Measurements from ENCODE around the gene NAB2. TPM values are rescaled to one million over a fixed set of nuclear protein-coding genes. Genes with fewer than 3 reads are reported as not detected.
"Not testable (repeated sequence)": the region's sequence is repeated elsewhere in the genome, so short reads cannot be mapped to it uniquely, and the experiment has no call there.

The NAB2 gene
- total RNA-seq, 2 experiments from 2014 or later = 13.1 to 16.1 TPM

DNA sequence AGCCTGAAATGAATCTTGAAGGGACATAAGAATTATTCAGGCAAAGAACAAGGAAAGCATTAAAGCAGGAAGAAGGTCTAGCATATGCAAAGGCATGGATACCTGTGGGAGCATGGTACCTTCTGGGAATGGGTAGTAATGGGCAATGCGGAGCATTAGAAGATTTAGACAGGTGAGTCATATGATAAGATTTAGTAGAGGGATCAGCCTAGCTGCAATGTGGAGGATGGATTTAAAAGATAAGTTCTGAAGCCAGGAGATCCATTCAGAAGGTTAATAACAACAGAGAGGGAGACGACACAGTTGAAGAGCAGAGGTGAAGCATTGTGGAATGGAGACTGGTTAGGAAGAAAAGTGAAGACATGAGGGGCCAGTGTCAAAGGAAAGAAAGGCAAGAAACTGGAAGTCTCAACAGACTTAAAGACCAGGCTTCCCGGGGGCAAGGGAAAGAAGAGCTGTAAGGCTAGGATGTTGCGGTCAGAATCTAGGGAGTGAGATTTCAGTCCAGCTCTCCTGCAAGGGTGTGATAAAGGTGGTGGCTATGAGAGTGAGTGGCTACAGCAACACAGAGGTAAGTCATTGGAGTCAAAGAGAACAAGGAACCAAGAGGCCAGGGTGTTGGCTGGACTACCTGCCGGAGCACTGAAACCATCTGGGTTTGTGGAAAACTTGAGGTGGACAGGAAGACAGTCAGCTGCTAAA lies 27.8 kb downstream of the NAB2 start:
- no peaks in the 10 kb centered on the region for H3K9me3 Mint-ChIP-seq
- DNase-seq (no peak), ATAC-seq (ENCODE audit: low read depth) (no peak)
- POLR2A ChIA-PET = no interaction called here
- H3K4me3 Mint-ChIP-seq = no peak overlapping the region
- H3K36me3 Mint-ChIP-seq = no peaks in the 10 kb centered on the region
- H3K4me1 Mint-ChIP-seq = peaks cover 18% of the 10 kb centered on the region
- no peaks in the 10 kb centered on the region for H3K27me3 Mint-ChIP-seq
- no peak overlapping the region for H3K27ac Mint-ChIP-seq

DNA sequence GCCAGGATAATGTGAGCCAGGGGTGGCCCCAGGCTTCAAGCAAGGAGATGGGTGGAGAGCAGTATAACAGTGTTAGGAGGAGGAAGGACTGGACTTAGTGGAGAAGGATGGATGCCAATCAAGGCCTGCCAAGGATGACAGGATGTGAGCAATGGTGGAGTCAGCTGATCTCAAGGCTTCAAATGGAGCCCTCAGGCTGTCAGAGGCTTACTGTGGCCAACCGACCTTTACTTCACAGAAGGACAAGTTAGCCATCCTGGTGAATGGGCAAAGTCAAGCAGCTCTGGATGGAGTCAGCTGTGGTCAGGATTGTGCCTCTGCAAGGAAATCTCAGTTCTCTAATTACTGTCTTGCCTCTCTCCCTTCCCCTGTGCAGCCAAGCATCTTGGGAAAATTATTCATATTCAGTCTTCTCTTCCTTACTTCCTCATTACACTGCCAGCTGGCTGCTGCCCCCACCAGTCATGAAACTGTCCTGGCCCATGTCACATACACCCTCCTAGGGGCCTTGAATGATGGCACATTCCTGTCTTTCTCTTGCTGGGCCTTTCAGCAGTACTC lies 29.9 kb downstream of the NAB2 start:
- Mint-ChIP-seq H3K4me1 (peaks cover 10% of the 10 kb centered on the region), H3K4me3 (no peak overlapping the region), H3K9me3 (peaks cover 2% of the 10 kb centered on the region), H3K27me3 (peaks cover under 1% of the 10 kb centered on the region), H3K36me3 (peaks cover 2% of the 10 kb centered on the region), H3K27ac (no peak overlapping the region)
- ATAC-seq (ENCODE audit: low read depth) = peak; percentile 33
- POLR2A ChIA-PET = no interaction called here
- DNase-seq = no peak

DNA sequence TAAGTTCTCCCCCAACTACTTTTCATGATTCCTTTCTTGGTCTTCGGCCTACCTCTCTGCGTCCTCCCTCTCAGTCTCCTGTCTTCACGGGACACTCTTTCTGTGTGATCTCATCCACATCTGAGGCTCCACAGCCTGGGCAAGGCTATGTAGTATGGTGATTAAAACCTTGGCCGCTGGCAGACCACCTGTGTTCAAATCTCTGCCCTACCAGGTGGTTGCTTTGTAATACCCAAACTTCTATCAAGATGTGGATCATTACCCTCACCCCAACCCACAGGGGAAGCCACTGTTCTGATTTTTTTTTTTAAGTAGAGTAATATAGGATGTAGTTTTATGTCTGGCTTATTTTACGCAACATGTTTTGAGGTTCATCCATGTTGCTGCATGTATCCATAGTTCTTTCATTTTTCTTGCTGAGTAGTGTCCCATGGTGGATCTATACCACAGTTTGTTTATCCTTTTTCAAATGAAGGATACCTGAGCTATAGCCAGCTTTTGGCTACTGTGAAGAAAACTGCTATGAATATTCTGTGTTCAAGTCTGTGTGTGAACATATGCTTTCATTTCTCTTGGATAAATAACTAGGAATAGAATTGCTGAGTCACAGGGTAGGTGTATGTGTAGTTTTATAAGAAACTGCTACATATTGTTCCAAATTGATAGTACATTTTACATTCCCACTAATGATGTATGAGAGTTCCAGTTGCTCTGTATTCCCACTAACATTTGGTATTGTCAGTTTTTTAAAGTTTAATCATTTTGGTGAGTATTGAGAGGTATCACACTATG lies 30.6 kb downstream of the NAB2 start:
- POLR2A ChIA-PET = no interaction called here

GRCh38 chr12:57120718-57121117 lies 31.8 kb downstream of the NAB2 start:
- peaks cover 15% of the 10 kb centered on the region for H3K4me1 Mint-ChIP-seq
- H3K9me3 Mint-ChIP-seq = not testable (repeated sequence)

More for the DNA sequence above, 30.6 kb downstream of the NAB2 start:
- H3K4me1 Mint-ChIP-seq = peaks cover 14% of the 10 kb centered on the region
- no peak for DNase-seq
- H3K27ac Mint-ChIP-seq = no peak overlapping the region
- H3K36me3 Mint-ChIP-seq = peaks cover 3% of the 10 kb centered on the region
- no peak for ATAC-seq (ENCODE audit: low read depth)
- H3K4me3 Mint-ChIP-seq = no peak overlapping the region
- H3K27me3 Mint-ChIP-seq = peaks cover 8% of the 10 kb centered on the region
- H3K9me3 Mint-ChIP-seq = peaks cover 3% of the 10 kb centered on the region

GRCh38 chr12:57123813-57124212 lies 34.9 kb downstream of the NAB2 start:
- Mint-ChIP-seq H3K27ac (no peak overlapping the region), H3K9me3 (peaks cover 3% of the 10 kb centered on the region)
- no peak for ATAC-seq (ENCODE audit: low read depth)

More at GRCh38 chr12:57120718-57121117, 31.8 kb downstream of the NAB2 start:
- H3K27me3 Mint-ChIP-seq = peaks cover 18% of the 10 kb centered on the region
- not testable (repeated sequence) for ATAC-seq (ENCODE audit: low read depth); H3K36me3 Mint-ChIP-seq; H3K27ac Mint-ChIP-seq; DNase-seq; H3K4me3 Mint-ChIP-seq
- POLR2A ChIA-PET = interaction anchor here (1.0 to 1.2 kb wide), 2 partner anchors 9 to 16 kb away, joined by 7 read pairs; partner anchors contain the start of gene STAT6

DNA sequence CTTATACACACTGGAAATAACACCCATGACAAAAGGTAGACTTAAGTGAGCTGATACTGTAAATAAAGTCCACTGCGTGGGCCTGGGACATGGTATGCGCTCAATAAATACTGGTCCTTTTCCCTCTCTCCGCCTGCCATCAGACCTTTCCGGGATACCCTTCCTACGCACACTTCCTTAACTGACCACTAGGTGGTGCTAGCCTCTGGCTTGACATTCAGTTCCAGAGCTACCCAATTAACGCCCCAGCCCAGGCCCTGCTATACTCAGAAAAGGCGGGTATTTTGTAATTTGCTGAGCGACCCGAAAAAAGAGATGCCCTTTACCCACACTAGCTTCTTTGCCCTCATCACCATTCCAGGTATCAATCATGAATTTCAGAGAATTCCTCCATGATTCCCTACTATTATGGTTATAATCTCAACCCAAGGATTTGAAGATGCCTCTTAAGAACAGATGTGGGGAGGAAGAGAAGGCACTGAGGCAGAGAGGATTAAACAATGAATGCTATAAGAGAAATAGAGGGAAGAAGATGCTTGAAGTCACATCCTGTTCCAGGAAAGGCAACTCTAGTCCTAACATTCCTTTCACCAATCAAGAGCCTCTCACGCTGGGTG lies 35.5 kb downstream of the NAB2 start:
- H3K4me3 Mint-ChIP-seq = no peak overlapping the region
- POLR2A ChIA-PET = interaction anchor here (0.8 to 1.2 kb wide), 2 partner anchors 12 kb away, joined by 3 to 6 read pairs; no protein-coding TSS in a partner anchor
- peaks cover 37% of the 10 kb centered on the region for H3K27me3 Mint-ChIP-seq

More at GRCh38 chr12:57123813-57124212, 34.9 kb downstream of the NAB2 start:
- H3K4me1 Mint-ChIP-seq = peaks cover 17% of the 10 kb centered on the region
- H3K4me3 Mint-ChIP-seq = no peak overlapping the region
- POLR2A ChIA-PET = interaction anchor here (0.5 to 1.2 kb wide), 2 partner anchors 11 to 47 kb away, joined by 3 to 6 read pairs; no protein-coding TSS in a partner anchor
- H3K27me3 Mint-ChIP-seq = peaks cover 37% of the 10 kb centered on the region
- peaks cover 3% of the 10 kb centered on the region for H3K36me3 Mint-ChIP-seq
- DNase-seq = no peak

GRCh38 chr12:57126061-57126460 lies 37.1 kb downstream of the NAB2 start:
- peaks cover 3% of the 10 kb centered on the region for H3K9me3 Mint-ChIP-seq
- H3K27ac Mint-ChIP-seq = no peak overlapping the region
- DNase-seq (no peak), ATAC-seq (ENCODE audit: low read depth) (no peak)
- peaks cover 10% of the 10 kb centered on the region for H3K4me1 Mint-ChIP-seq
- H3K36me3 Mint-ChIP-seq = peaks cover 3% of the 10 kb centered on the region
- POLR2A ChIA-PET = no interaction called here
- no peak overlapping the region for H3K4me3 Mint-ChIP-seq
- peaks cover 52% of the 10 kb centered on the region for H3K27me3 Mint-ChIP-seq

More for the DNA sequence above, 35.5 kb downstream of the NAB2 start:
- peak; percentile 60 for DNase-seq
- Mint-ChIP-seq H3K27ac (no peak overlapping the region), H3K4me1 (peaks cover 12% of the 10 kb centered on the region), H3K9me3 (peaks cover 3% of the 10 kb centered on the region), H3K36me3 (peaks cover 3% of the 10 kb centered on the region)
- ATAC-seq (ENCODE audit: low read depth) = peak; percentile 66

DNA sequence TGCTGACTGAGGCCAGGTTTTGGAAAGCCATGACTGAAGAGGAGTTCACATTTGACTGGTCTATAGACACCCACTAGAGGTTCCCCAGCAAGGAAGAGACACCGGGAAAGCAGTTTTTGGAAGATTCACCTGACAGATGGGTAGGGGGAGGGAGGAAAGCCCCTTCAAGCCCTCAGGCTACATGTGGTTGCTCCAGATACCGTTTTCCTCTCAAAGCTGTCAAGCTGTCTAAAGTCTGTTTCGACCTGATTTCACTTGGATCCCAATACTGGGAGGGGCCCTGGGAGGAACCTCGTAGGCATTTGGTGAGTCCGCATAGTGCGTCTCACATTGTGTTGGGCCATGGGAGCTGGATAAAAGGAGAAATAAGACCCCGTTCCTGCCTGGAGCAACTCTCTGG lies 37.6 kb downstream of the NAB2 start:
- DNase-seq (no peak), ATAC-seq (ENCODE audit: low read depth) (no peak)
- Mint-ChIP-seq H3K27me3 (peaks cover 55% of the 10 kb centered on the region), H3K4me3 (peak overlapping the region; percentile 24), H3K36me3 (peaks cover 3% of the 10 kb centered on the region), H3K9me3 (peaks cover 3% of the 10 kb centered on the region), H3K27ac (no peak overlapping the region), H3K4me1 (peaks cover 10% of the 10 kb centered on the region)
- POLR2A ChIA-PET = no interaction called here

GRCh38 chr12:57127101-57127725 lies 38.3 kb downstream of the NAB2 start:
- DNase-seq = peak; percentile 50
- Mint-ChIP-seq H3K4me3 (peak overlapping the region; percentile 66), H3K4me1 (peaks cover 10% of the 10 kb centered on the region), H3K9me3 (peaks cover 3% of the 10 kb centered on the region), H3K27me3 (peaks cover 59% of the 10 kb centered on the region), H3K36me3 (peaks cover 3% of the 10 kb centered on the region), H3K27ac (no peak overlapping the region)
- peak; percentile 19 for ATAC-seq (ENCODE audit: low read depth)
- POLR2A ChIA-PET = interaction anchor here (1.2 to 1.6 kb wide), 2 partner anchors 43 to 47 kb away, joined by 3 to 4 read pairs; no protein-coding TSS in a partner anchor

DNA sequence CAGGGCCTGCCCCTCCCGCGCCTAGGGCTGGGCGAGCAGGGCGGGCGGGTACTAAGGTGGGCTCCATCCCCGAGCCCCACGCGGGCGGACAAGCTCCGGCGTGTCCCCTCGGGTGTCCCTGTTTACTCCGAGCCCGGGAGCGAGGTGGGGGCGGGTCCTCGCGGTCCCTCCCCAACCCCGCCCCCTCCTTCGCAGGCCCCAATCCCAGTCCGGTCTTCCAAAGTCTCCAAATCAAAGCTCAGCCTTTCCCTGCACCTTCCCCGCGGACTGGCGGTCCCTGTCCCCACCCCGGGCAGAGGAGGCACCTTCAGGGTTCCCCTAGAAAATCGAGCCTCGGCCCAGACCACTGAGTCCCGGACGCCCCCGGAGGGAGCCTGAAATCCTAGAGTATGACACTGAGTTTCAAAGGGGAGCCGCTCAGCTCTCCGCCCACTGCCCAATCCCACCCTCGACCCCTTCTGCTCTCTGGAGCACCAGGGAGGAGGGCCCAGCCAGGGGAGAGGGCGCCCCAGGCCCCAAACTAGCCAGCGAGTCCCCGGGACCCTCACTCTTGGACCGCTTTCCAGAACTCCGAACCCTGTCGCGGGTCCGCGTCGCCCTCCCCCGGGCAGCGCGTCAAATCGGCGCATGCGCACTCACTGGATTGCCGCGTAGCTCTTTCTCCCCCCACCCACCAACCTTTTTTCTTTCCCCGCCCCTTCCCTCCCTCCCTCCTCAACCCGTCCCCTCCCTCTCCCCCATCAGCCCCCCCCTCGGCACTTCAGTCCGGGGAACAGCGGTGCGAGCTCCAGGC lies 39.0 kb downstream of the NAB2 start, which contains the start of gene LRP1:
LRP1 (plus strand) TSS at position 758 of the 793 bp plus-strand sequence. CDS start 482 bp downstream, outside the sequence.
- Mint-ChIP-seq H3K4me3 (peak within 1 kb of the TSS; percentile 85), H3K9me3 (peaks cover 3% of the 10 kb centered on the region), H3K36me3 (peaks cover 3% of the 10 kb centered on the region), H3K27me3 (peaks cover 61% of the 10 kb centered on the region), H3K27ac (peak within 1 kb of the TSS; percentile 73), H3K4me1 (peaks cover 10% of the 10 kb centered on the region)
- ATAC-seq (ENCODE audit: low read depth) (peak; percentile 60), DNase-seq (peak; percentile 75)
- POLR2A ChIA-PET = interaction anchor here (0.5 to 1.6 kb wide), 6 partner anchors 12 to 54 kb away, joined by 3 to 4 read pairs (median 3); partner anchors contain the start of gene STAT6

DNA sequence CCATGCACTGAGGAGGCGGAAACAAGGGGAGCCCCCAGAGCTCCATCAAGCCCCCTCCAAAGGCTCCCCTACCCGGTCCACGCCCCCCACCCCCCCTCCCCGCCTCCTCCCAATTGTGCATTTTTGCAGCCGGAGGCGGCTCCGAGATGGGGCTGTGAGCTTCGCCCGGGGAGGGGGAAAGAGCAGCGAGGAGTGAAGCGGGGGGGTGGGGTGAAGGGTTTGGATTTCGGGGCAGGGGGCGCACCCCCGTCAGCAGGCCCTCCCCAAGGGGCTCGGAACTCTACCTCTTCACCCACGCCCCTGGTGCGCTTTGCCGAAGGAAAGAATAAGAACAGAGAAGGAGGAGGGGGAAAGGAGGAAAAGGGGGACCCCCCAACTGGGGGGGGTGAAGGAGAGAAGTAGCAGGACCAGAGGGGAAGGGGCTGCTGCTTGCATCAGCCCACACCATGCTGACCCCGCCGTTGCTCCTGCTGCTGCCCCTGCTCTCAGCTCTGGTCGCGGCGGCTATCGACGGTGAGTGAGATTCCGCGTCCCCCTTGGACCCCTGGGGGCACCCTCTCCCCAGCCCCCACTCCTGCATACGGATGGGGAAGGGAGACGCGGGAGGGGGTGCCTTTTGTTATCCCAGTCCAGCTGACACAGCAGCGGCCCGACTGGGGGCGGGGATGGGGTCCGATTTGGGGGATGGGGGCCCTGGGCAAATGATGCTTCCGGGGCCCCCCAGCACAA lies 39.8 kb downstream of the NAB2 start:
- peaks cover 2% of the 10 kb centered on the region for H3K36me3 Mint-ChIP-seq
- peaks cover 10% of the 10 kb centered on the region for H3K4me1 Mint-ChIP-seq
- peaks cover 2% of the 10 kb centered on the region for H3K9me3 Mint-ChIP-seq
- H3K4me3 Mint-ChIP-seq = peak overlapping the region; percentile 85
- H3K27ac Mint-ChIP-seq = no peak overlapping the region
- POLR2A ChIA-PET = interaction anchor here (0.5 to 1.6 kb wide), 7 partner anchors 13 to 376 kb away, joined by 3 to 5 read pairs (median 3); partner anchors contain the start of gene STAT6
- peaks cover 63% of the 10 kb centered on the region for H3K27me3 Mint-ChIP-seq
- ATAC-seq (ENCODE audit: low read depth) = no peak
- DNase-seq = no peak

Data from activated naive CD8-positive, alpha-beta T cell treated with anti-CD3 and anti-CD28 coated beads, Interleukin-2, amount 10 ng/mL, durations not matched to agents 7 days and 5 days (primary cell).